Stimulated activated CD4-positive, alpha-beta T cell treated with anti-CD3 and anti-CD28 coated beads, Interleukin-1b, Interleukin-23, amount 100 ng/mL, for 1 hour (primary cell): ENCODE results near the gene MAPKAP1.

Source experiments
- DNase-seq, 2 donors: peaks; one replicate each; pipeline ENCODE4 v3.0.0-alpha.2; 2020; ENCODE audit warnings: low read depth in 2 of 2

Gene MAPKAP1

GRCh38 chr9:125674981-125675973, 31.7 kb downstream of the MAPKAP1 start:
- DNase-seq, result no peak

GRCh38 chr9:125672876-125673275, 34.1 kb downstream of the MAPKAP1 start:
- no peak for DNase-seq

- no peak for DNase-seq
Measured at GRCh38 chr9:125663127-125663526, 43.9 kb downstream of the MAPKAP1 start.

GRCh38 chr9:125660557-125660956, 46.5 kb downstream of the MAPKAP1 start:
- DNase-seq, result no peak

GRCh38 chr9:125659954-125660353, 47.1 kb downstream of the MAPKAP1 start:
- DNase-seq, result no peak

- DNase-seq, result no peak
Measured at GRCh38 chr9:125659201-125659840, 47.7 kb downstream of the MAPKAP1 start.

- no peak for DNase-seq
Measured at GRCh38 chr9:125656560-125656959, 50.4 kb downstream of the MAPKAP1 start.

GRCh38 chr9:125655691-125656410, 51.2 kb downstream of the MAPKAP1 start:
- no peak for DNase-seq

- no peak for DNase-seq
Measured at GRCh38 chr9:125655066-125655633, 51.9 kb downstream of the MAPKAP1 start.

GRCh38 chr9:125654121-125654520, 52.9 kb downstream of the MAPKAP1 start:
- DNase-seq, result no peak

- no peak for DNase-seq
Measured at GRCh38 chr9:125653325-125653724, 53.7 kb downstream of the MAPKAP1 start.

GRCh38 chr9:125652759-125653158, 54.2 kb downstream of the MAPKAP1 start:
- no peak for DNase-seq

GRCh38 chr9:125652233-125652594, 54.8 kb downstream of the MAPKAP1 start:
- DNase-seq, result no peak

- no peak for DNase-seq
Measured at GRCh38 chr9:125651576-125652232, 55.3 kb downstream of the MAPKAP1 start.

- DNase-seq, result no peak
Measured at GRCh38 chr9:125650271-125650737, 56.7 kb downstream of the MAPKAP1 start.

- DNase-seq, result no peak
Measured at GRCh38 chr9:125649826-125650225, 57.2 kb downstream of the MAPKAP1 start.

GRCh38 chr9:125649315-125649714, 57.7 kb downstream of the MAPKAP1 start:
- DNase-seq, result no peak

- no peak for DNase-seq
Measured at GRCh38 chr9:125648294-125648693, 58.7 kb downstream of the MAPKAP1 start.

- DNase-seq, result no peak
Measured at GRCh38 chr9:125646621-125647100, 60.3 kb downstream of the MAPKAP1 start.

GRCh38 chr9:125646217-125646616, 60.8 kb downstream of the MAPKAP1 start:
- no peak for DNase-seq

- DNase-seq, result no peak
Measured at GRCh38 chr9:125644819-125645507, 62.0 kb downstream of the MAPKAP1 start.
